ENCODE data around the gene ATP6V0A1.

DNA sequence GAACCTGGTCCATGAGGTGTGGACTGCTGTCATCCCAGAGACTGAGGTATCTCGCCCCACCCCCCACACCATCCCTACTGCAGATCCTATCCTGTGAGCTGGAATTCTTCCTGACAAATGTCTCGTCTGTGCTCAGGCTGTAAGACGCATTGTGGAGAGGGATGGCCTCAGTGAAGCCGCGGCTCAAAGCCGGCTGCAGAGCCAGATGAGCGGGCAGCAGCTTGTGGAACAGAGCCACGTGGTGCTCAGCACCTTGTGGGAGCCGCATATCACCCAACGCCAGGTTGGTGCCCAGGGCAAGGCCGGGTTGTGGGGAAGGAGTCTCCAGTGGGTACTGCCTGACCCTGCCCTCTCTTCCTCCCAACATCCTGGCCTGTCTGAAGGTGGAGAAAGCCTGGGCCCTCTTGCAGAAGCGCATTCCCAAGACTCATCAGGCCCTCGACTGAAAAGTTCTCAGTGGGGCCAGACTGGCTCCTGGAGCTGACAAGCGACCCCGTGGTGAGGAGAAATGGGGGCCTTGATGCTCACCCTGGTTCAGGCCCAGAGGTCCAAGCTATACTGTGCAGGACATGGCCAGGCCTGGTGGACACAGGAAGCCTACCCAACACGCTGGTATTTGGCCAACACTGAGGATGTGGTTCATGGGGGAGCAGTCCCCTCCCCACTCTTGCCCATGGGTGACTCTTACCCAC, 107.0 kb downstream of the ATP6V0A1 start:
- TF ChIP-seq, protein P1, sequence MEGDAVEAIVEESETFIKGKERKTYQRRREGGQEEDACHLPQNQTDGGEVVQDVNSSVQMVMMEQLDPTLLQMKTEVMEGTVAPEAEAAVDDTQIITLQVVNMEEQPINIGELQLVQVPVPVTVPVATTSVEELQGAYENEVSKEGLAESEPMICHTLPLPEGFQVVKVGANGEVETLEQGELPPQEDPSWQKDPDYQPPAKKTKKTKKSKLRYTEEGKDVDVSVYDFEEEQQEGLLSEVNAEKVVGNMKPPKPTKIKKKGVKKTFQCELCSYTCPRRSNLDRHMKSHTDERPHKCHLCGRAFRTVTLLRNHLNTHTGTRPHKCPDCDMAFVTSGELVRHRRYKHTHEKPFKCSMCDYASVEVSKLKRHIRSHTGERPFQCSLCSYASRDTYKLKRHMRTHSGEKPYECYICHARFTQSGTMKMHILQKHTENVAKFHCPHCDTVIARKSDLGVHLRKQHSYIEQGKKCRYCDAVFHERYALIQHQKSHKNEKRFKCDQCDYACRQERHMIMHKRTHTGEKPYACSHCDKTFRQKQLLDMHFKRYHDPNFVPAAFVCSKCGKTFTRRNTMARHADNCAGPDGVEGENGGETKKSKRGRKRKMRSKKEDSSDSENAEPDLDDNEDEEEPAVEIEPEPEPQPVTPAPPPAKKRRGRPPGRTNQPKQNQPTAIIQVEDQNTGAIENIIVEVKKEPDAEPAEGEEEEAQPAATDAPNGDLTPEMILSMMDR (IDR thresholded peaks at IDR 0.05; ENCODE audit: extremely low read depth in 1 of 2, insufficient read depth in 1 of 2, low read depth in 1 of 2, low read length in 2 of 2) = no peak
- TF ChIP-seq POLR2A (IDR thresholded peaks at IDR 0.05; ENCODE audit: low read depth, low read length) (no peak), GATA2 (IDR thresholded peaks at IDR 0.05; ENCODE audit: insufficient read depth, insufficient read length, low read depth, low read length) (no peak), POLR2AphosphoS5 (IDR thresholded peaks at IDR 0.05; ENCODE audit: insufficient read depth, low read depth, low read length) (no peak)
- TF ChIP-seq, protein P2, sequence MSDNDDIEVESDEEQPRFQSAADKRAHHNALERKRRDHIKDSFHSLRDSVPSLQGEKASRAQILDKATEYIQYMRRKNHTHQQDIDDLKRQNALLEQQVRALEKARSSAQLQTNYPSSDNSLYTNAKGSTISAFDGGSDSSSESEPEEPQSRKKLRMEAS (IDR thresholded peaks at IDR 0.05; ENCODE audit: insufficient read depth, insufficient read length) = no peak

Measured in endothelial cell of umbilical vein (primary cell).